T-helper 2 cell (primary cell): ENCODE data around the gene ASGR1.
"Not testable (repeated sequence)": the region's sequence is repeated elsewhere in the genome, so short reads cannot be mapped to it uniquely, and the experiment has no call there.

ENCODE experiments used
- DNase-seq, 5 experiments: peaks; one replicate each; pipeline versions ENCODE4 v3.0.0 to v3.0.0-alpha.2; 2012 to 2022

Gene ASGR1

DNA sequence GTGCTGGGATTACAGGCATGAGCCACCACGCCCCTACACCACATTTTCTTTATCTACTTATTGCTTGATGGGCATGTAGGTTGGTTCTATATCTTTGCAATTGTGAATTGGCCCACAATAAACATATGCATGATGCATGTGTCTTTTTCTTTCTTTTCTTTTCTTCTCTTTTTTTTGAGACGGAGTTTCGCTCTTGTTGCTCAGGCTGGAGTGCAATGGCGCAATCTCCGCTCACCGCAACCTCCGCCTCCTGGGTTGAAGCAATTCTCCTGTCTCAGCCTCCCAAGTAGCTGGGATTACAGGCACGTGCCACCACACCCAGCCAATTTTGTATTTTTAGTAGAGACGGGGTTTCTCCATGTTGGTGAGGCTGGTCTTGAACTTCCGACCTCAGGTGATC lies 20.7 kb downstream of the ASGR1 start:
- DNase-seq, result not testable (repeated sequence)

DNA sequence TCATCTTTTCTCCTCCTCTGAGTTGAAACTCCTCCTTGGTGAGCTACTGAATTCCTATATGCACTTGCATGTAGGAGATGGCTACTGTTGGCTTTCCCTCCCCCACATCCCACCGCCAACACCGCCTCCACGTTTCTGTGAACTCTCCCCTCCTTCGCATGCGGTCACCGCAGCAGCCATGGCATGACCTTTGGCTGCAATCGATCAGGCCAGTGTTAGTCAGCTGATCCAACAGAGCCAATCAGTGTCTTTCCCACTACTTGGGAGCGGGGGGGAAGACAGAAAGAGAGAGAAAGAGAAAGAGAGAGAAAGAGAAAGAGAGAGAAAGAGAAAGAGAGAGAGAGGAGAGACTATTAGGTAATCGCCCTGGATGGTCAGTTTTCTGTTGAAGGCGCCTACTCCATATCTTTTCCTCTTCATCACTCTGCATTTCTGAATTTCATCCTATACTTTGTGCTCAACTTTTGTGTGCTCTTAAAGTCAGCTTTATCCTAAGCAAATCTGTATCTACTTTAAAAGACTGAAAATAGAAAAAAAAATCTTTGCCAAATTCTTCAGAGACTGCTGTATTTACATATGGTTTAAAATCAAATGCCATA lies 22.7 kb downstream of the ASGR1 start:
- DNase-seq, result no peak

DNA sequence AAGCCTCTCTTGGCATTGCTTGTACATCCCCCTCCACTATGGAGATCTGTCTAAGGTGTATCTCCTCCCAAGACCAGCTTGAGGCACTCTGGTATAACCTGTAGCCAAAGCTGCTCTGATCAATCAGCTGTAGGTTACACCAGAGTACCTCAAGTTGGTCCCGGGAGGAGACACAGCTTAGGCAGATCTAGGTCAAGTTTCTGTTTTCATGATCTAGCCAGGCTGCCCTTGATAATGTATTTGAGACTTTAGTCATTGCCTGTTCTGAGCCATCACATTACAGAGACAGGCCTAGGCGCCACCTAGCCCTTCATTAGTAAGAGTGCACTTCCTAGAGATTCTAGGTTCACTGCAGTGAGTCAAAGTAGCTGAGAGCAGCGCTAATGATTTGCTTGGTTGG lies 31.4 kb downstream of the ASGR1 start:
- DNase-seq, result peak in 1 of 5 experiments; percentile 17

DNA sequence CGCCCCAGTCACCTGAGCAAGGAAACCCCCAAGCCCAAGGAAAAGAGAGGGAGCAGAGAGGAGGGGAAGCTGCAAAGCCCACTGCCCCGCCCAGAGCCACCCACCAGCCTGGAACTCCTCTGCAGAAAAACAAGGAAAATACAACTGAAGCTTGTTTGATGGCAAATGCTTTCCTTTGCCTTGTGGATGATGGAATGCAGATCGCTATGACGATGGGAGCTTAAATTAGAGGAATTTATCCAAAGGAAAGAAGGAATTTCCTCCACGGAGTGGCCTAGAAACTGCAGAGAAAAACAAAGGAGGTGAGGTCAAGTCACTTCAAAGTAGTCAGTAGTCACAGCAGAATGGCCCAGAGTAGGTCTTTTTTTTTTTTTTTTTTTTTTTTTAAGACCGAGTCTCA lies 33.1 kb downstream of the ASGR1 start:
- DNase-seq, result no peak

DNA sequence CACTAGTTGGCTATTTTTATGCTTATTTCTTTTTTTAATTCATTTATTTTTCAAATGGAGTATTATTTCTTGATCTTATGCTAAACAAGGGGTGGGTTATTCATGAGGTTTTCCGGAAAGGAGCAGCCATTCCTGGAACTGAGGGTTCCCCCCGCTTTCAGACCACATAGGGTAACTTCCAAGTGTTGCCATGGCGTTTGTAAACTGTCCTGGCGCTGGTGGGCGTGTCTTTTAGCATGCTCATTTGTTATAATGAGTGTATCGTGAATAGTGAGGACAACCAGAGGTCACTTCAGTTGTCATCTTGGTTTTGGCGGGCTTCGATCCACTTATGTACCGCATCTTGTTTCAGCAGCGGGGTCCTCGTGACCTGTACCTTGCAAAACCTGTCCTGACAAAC lies 35.0 kb downstream of the ASGR1 start:
- no peak for DNase-seq

DNA sequence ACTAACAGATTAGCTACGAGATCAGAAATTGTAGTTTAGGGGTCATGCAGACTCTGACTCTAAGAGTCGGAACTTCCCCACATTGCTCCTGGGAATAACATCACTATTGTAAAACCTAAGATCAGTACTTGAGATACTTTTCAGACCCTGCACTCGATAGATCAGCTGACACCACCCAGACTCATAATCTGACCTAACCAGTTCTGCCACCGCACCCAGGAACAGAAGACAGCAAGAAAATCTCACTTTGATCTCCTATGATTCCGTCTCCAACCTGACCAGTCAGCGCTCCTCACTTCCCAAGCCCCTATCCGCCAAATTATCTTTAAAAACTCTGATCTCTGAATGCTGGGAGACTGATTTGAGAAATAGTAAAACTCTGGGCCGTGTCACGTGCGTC lies 37.3 kb downstream of the ASGR1 start:
- no peak for DNase-seq

DNA sequence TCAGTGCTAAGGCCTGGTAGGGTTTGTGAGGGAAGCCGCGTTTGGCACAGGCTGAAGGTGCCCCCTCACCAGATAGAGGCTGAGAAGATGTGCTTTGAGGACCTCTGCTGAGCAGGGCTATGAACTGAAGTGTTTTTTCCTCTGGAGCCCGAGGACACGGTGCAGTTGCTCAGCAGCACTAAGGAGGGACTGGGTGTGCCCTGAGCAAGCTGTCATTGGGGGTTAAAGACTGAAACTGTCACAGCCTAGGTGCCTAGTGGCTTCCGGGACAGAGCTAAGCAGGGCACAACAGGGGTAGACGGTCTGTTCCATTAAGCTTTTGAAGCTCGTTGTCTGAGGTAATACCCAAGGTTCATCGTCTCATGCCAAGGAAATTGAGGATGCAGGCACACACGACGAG lies 39.8 kb downstream of the ASGR1 start:
- peak in 1 of 5 experiments; percentile 23 for DNase-seq

DNA sequence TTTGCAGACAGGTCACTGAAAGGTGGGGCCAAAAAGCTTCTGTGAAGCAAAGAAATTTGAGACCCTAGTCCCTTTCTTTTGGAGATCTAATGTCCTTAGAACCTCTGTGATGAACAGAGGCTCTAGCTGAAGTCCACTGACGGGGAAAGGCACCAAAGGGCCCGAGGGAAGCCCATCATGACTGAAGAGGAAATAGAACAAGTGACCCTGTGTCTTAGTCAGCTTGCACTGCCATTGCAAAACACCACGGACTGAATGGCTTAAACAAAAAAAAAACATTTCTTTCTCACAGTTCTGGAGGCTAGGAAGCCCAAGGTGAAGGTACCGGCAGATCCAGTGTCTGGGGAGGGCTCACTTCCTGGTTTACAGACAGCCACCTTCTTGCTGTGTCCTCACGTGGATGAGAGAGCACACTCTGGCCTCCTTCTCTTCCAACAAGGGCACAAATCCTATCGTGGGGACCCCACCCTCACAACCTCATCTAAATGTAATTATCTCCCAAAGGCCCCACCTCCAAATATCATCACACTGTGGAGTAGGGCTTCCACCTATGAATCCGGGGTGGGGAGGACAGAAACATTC lies 40.3 kb downstream of the ASGR1 start:
- DNase-seq, result no peak

DNA sequence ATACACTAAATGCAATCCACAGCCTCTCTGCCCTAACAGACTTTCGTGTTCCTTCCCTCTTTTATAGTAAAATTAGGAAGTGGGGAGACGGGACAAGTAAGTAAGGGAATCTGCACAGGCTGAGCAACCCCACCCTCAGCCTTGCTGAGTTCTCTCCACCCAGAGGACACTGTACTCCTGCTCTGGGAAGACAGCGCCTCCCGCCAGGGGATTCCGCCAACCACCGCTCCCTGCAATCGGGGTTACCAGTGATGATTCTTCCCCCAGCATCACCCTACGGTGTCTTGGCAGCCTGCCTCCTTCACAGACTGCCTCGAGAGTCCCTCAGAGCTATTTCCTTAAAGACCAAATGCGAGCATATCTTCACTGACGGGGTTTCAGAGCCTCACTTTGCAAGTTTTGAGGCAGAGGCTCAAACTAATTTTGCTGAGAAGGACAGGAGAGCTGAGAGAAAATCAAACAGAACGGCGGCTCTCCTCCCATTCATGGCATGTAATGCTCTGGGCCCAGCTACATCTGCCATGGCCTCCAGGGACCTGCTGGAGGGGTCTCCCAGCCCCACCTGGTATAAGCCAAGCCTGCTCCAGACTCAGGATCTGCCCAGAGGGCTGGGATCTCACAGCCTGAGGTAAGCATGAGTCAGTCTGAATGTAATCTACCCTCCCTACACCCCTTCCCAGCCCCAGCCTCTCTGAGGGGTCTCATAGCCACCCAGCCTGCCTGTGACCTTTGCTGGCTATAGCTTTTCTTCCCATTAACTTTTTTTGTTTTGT lies 41.8 kb downstream of the ASGR1 start:
- no peak for DNase-seq

DNA sequence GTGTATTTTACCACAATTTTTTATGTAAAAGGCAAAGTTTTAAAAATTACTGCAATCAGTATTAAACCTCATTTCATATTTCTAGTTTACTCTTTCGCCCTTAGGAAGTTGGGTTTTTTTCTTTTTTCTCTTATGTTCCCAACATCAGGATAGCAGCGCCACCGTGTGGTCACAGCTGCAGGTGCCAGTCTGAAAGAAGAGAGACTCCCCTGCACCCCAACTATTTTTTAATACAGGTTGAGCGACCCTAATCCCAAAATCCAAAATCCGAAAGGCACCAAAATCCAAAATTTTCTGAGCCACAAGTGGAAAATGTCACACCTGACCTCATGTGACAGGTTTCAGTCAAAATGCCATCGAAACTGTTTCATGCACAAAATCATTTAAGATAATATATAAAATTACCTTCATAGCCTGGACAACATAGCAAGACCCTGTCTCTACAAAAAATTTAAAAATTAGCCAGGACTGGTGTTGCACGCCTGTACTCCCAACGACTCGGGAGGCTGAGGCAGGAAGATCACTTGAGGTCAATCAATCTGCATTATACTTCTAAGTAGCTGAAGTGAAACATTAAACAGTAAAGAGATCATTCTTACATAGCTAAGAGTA lies 42.8 kb downstream of the ASGR1 start:
- DNase-seq, result peak; percentile 48 to 74 (median 72)

DNA sequence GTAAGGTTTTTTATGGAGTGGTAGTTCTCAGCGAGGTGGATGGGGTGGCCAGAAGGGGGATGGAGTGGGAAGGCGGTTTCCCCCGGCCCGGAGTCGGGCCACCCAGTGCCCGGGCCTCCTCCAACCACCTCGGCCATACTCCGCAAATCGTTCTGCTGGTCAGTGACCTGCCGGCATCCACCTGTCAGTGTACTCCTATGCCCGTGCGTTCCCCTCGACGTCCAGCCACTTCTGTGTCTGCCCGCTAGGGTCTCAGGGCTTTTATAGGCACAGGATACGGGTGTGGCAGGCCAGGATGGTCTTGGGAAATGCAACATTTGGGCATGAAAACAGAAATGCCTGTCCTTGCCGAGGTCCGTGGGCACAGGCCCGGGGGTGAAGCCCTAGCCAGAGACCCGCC lies 45.3 kb downstream of the ASGR1 start:
- DNase-seq, result no peak

DNA sequence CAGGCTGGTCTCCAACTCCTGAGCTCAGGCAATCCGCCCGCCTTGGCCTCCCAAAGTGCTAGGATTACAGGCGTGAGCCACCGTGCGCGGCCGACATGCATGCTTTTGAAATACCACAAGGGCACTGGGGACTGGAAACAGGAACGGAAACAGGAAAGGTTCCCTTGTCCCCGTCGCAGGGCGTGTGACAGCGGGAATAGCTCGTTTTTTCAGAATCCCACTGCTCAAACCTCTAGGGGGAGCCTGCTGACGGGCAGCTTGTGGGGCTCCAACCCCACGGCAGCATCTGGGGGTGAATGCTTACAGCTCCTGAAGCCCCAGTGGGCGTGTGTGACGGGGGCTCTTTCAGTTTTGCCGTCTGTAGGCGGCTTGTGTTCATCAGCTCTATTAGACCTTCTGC lies 45.7 kb downstream of the ASGR1 start:
- DNase-seq, result peak in 4 of 5 experiments; percentile 8 to 52 (median 16)

DNA sequence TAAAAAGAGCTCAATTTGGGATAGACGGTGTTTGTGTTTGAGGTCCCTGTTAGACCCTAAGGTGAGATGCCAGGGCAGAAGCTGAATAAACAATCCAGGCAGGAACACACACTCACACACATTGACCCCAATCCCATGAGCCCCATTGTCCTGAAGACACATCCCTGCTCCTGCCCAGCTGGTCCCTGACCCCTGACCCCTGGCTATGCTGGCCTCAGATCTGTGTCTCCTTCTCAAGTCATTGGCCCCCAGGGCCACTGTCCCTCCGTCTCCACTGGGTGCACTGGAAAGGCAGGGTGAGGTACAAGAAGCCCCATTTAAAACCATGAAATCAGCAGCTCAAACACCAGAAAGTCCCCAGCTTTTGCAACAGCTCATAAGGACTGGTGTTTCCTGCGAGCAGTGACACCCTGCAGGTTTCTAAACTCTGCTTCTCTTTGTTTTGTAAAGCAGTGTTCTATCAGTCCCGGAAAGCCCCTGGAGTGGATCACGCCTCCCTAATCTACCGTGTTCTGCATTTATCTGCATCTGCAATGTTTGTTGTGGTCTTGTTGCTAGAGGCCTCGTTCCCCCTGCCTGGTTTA lies 46.6 kb downstream of the ASGR1 start:
- peak in 4 of 5 experiments; percentile 21 to 88 (median 50) for DNase-seq

DNA sequence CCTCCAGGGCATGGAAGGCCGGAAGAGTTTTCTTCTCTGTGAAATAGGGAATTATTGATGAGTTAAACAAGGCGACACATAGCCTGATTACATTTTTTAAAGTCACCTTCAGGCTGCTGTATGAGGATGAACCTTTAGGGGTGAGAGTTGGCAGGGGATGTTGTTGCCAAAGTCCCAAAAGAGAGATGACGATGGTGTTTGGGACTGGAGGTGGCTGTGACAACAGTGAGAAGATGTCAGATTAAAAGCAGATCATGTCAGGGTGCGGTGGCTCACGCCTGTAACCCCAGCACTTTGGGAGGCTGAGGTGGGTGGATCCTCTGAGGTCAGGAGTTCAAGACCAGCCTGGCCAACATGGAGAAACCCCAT lies 47.8 kb downstream of the ASGR1 start:
- DNase-seq, result no peak

DNA sequence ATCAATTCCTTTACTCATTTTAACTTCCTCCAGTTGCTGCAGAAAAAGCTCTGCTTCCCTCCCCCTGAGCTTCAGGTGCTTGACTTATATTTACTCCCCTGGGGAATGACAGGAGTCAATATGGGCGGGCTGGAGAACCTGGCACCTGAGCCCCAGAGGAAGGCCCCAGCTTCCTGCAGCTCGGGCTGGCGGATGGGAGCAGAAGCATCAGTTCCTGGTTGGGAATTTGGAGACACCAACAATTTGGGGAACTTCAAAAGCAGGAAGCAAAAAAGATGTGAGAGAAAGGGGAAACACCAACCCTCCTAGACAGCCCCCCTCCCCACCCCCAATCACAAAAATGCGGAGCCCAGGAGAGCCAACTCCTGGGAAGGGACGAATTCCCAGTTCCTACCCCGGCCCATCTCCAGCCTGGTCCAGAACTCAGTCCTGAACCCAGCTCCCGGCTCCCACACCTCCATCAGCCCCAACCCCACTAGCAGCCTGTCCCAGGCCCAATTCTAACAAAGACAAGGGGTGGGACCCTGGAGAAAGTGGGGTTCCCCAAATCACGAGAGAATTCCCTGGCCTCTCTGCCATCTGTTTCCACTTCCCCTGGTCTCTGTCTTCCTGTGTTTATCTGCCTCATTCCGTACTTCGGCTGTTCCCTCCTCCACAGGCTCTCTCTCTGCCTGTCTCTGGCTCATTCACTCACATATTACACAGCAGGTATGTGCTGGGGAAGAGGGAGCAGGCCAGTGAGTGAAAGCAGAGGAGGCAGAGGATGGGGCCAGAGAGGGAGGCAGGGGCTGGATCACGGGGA lies 48.3 kb downstream of the ASGR1 start:
- DNase-seq, result no peak

DNA sequence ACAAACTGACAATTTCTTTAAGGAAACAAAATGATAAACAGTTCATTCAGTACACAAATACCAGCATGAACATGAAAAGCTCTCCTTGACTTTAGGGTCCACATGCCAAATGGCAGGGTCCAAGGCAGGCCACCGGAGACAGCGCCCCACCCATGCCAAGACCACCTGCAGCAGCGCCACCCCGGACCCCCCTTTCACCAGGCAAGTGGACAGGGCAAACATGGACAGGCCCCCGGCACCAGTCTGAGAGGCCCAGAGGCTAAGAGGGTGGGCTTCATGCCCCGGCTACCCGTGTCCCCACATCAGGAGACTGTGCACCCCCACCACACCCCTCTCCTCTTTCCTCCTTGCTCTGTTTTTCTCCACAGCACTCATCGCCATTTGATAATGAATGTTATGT lies 49.9 kb downstream of the ASGR1 start:
- DNase-seq, result no peak

DNA sequence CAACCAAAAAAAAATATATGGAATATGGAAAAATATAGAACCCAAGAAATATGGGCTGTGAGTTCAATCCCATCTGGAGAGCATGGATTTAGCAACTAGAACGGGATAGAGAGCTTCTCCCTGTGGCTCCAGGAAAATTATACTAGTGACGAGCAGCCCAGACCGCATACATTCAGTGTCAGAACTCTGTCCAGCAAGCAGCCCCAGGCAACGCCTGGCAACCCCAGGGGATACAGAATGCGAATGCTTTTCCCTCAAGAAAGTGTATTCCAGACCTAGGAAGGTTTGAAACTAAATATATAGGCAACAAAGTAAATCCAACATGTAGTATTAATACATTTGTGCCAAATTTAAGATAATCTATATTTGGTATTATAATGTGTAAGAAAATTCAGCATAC lies 51.0 kb downstream of the ASGR1 start:
- no peak for DNase-seq

DNA sequence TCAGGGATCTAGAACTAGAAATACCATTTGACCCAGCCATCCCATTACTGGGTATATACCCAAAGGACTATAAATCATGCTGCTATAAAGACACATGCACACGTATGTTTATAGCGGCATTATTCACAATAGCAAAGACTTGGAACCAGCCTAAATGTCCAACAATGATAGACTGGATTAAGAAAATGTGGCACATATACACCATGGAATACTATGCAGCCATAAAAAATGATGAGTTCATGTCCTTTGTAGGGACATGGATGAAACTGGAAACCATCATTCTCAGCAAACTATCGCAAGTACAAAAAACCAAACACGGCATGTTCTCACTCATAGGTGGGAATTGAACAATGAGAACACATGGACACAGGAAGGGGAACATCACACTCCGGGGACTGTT lies 51.7 kb downstream of the ASGR1 start:
- not testable (repeated sequence) for DNase-seq

DNA sequence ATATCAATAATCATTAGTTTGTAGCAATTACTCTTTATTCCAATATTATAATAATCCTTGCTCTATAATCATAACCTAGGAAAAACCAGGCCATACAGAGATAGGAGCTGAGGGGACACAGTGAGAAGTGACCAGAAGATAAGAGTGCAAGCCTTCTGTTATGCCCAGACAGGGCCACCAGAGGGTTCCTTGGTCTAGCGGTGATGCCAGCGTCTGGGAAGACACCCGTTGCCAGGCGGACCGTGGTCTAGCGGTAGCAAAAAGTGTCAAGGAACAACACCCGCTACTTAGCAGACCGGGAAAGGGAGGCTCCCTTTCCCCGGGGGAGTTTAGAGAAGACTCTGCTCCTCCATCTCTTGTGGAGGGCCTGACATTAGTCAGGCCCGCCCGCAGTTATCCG lies 52.8 kb downstream of the ASGR1 start:
- not testable (repeated sequence) for DNase-seq

DNA sequence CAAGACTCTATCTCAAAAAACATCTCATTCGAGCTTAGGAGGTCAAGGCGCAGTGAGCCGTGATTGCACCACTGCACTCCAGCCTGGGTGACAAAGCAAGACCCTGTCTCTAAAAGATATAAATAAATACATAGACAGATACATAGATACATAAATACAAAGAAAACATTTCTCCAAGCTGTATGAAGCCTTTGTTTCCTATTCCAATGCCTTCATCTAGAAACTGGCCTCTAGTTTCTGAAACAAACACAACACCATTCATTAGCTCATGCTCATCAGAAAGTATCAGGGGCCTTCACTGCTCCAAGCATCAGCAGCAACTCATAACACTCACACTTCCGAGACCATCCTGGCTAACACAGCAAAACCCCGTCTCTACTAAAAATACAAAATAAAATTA lies 54.2 kb downstream of the ASGR1 start:
- no peak for DNase-seq

DNA sequence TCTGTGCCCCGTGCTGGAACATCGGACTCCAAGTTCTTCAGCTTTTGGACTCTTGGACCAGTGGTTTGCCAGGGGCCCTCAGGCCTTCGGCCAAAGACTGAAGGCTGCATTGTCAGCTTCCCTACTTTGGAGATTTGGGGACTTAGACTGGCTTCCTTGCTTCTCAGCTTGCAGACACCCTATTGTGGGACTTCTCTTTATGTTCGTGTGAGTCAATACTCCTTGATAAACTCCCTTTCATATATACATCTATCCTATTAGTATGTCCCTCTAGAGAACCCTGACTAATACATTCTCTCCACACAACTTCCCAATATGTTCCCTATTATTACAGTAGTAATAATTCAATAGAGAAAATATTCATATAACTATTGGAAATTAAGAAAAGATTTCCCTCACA lies 55.3 kb downstream of the ASGR1 start:
- DNase-seq, result no peak
